Loucy (cell line): ENCODE measurements around the gene IFT27.

Source experiments
- H2AFZ ChIP-seq: fragments of 200-600 bp; sonication (generic); 2 replicates; pipeline ENCODE4 v1.6.0; 2016; ENCODE audit warnings: antibody characterized with exemption, mild to moderate bottlenecking, low read length, moderate library complexity
- H3F3A ChIP-seq: fragments of 200-600 bp; 2 replicates; pipeline ENCODE4 v1.6.0; 2016; ENCODE audit warnings: antibody characterized with exemption, low read depth, mild to moderate bottlenecking
- H3K27me3 ChIP-seq: fragments of 200-600 bp; sonication (generic); 2 replicates; pipeline ENCODE4 v1.6.1; 2014; ENCODE audit warnings: low read length, mild to moderate bottlenecking; ENCODE audit not compliant: insufficient read depth, poor library complexity, severe bottlenecking
- H3K36me3 ChIP-seq: fragments of 200-600 bp; sonication (generic); 2 replicates; pipeline ENCODE4 v1.6.1; 2016; ENCODE audit warnings: low read length; ENCODE audit not compliant: insufficient read depth
- H3K4me1 ChIP-seq: fragments of 200-600 bp; sonication (generic); 2 replicates; pipeline ENCODE4 v1.5.1; 2014; ENCODE audit warnings: low read length, mild to moderate bottlenecking; ENCODE audit not compliant: insufficient read depth, poor library complexity, severe bottlenecking
- H3K4me2 ChIP-seq: fragments of 200-600 bp; sonication (generic); 2 replicates; pipeline ENCODE4 v1.6.0; 2014; ENCODE audit warnings: antibody characterized with exemption, low read length, low read depth, mild to moderate bottlenecking; ENCODE audit not compliant: poor library complexity, severe bottlenecking
- H3K4me3 ChIP-seq: fragments of 200-600 bp; sonication (generic); 2 replicates; pipeline ENCODE4 v1.5.1; 2014; ENCODE audit warnings: low read length, mild to moderate bottlenecking, mixed read lengths; ENCODE audit not compliant: poor library complexity, severe bottlenecking
- H3K79me2 ChIP-seq: fragments of 200-600 bp; sonication (generic); 2 replicates; pipeline ENCODE4 v1.6.1; 2014; ENCODE audit warnings: low read length; ENCODE audit not compliant: insufficient read depth
- H3K9ac ChIP-seq: fragments of 200-600 bp; sonication (generic); 2 replicates; pipeline ENCODE4 v1.6.0; 2014; ENCODE audit warnings: mild to moderate bottlenecking, low read depth, low read length, moderate library complexity; ENCODE audit not compliant: poor library complexity, severe bottlenecking
- H3K9me2 ChIP-seq: fragments of 200-600 bp; sonication (generic); replicated peaks from 2 replicates; pipeline ENCODE4 v1.6.1; 2016; ENCODE audit warnings: low read depth, low read length, mixed read lengths
- H3K9me3 ChIP-seq: fragments of 200-600 bp; sonication (generic); 2 replicates; pipeline ENCODE4 v1.6.1; 2014; ENCODE audit warnings: mild to moderate bottlenecking, antibody characterized with exemption, low read length, low read depth; ENCODE audit not compliant: insufficient read depth
- H4K20me1 ChIP-seq: fragments of 200-600 bp; sonication (generic); 2 replicates; pipeline ENCODE4 v1.6.0; 2014; ENCODE audit warnings: antibody characterized with exemption, low read length, mild to moderate bottlenecking; ENCODE audit not compliant: insufficient read depth, poor library complexity, severe bottlenecking
- EZH2phosphoT487 ChIP-seq: fragments of 200-600 bp; IDR thresholded peaks from 2 replicates; pipeline ENCODE4 v1.6.1; 2018; ENCODE audit warnings: antibody characterized with exemption, mild to moderate bottlenecking, moderate library complexity, borderline replicate concordance
- TF ChIP-seq, protein P1 (sequence below): fragments of 200-600 bp; sonication (generic); conservative IDR thresholded peaks from 2 replicates; pipeline ENCODE4 v1.5.1; 2014; ENCODE audit warnings: mild to moderate bottlenecking, antibody characterized with exemption, low read length

IFT27 gene

DNA sequence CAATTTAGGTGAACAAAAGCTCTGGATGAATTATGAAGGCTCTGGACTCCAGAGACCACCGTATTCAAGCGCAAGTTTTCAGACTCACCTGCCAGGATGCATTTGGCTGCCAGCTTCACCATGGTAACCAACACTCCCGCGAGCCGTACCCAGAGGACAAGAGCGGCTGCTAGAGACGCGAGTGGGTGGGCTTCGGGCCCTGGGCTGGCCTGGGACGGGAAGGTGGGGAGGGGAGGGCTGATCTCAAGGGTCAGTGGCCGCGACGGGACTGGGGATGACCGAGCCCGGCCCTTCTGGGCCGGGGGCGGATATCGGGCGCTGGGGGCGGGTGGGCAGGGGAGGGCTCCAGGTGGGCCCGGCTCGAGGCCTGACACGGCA lies 344 bp downstream of the IFT27 start:
- peaks cover 13% of the 10 kb centered on the region for H3K4me1 ChIP-seq
- peak overlapping the region; percentile 87 for H3K4me2 ChIP-seq
- H3K79me2 ChIP-seq: no peaks in the 10 kb centered on the region
- no peaks in the 10 kb centered on the region for H3K9me3 ChIP-seq
- no peaks in the 10 kb centered on the region for H3K27me3 ChIP-seq
- peak overlapping the region; percentile 74 for H3K9ac ChIP-seq
- H3K36me3 ChIP-seq: no peaks in the 10 kb centered on the region
- no peaks in the 10 kb centered on the region for H4K20me1 ChIP-seq
- TF ChIP-seq EZH2phosphoT487: no peak
- TF ChIP-seq, protein P1, sequence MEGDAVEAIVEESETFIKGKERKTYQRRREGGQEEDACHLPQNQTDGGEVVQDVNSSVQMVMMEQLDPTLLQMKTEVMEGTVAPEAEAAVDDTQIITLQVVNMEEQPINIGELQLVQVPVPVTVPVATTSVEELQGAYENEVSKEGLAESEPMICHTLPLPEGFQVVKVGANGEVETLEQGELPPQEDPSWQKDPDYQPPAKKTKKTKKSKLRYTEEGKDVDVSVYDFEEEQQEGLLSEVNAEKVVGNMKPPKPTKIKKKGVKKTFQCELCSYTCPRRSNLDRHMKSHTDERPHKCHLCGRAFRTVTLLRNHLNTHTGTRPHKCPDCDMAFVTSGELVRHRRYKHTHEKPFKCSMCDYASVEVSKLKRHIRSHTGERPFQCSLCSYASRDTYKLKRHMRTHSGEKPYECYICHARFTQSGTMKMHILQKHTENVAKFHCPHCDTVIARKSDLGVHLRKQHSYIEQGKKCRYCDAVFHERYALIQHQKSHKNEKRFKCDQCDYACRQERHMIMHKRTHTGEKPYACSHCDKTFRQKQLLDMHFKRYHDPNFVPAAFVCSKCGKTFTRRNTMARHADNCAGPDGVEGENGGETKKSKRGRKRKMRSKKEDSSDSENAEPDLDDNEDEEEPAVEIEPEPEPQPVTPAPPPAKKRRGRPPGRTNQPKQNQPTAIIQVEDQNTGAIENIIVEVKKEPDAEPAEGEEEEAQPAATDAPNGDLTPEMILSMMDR: no peak
- no peaks in the 10 kb centered on the region for H3F3A ChIP-seq
- H3K9me2 ChIP-seq: no peaks in the 10 kb centered on the region
- peak overlapping the region; percentile 67 for H2AFZ ChIP-seq
- peak overlapping the region; percentile 81 for H3K4me3 ChIP-seq

DNA sequence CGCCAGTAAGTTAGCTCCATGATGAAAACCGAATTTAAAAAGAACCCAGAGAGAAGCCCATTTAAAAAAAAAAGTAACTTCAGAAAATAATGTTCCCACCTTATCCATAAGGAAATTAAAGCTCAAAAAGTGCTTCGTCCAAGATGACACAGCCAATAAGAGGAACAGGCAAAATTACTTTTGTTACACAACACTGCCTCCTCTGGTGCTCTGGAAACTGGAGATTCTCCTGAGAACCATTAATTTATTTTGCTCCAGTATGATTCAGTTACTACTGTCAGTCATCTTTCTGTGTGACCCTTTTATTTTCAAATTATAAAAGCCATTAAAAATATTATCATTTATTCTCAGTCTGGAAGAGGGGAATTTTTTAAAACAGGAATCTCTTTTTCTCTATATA lies 2.0 kb downstream of the IFT27 start:
- no peaks in the 10 kb centered on the region for H3K27me3 ChIP-seq
- no peak overlapping the region for H3K4me3 ChIP-seq
- no peak overlapping the region for H3K9ac ChIP-seq
- no peaks in the 10 kb centered on the region for H3K9me3 ChIP-seq
- no peak overlapping the region for H3K4me2 ChIP-seq
- no peaks in the 10 kb centered on the region for H3K9me2 ChIP-seq
- no peaks in the 10 kb centered on the region for H3K79me2 ChIP-seq
- H3K4me1 ChIP-seq: peaks cover 13% of the 10 kb centered on the region
- no peaks in the 10 kb centered on the region for H4K20me1 ChIP-seq
- H3F3A ChIP-seq: no peaks in the 10 kb centered on the region
- no peaks in the 10 kb centered on the region for H3K36me3 ChIP-seq
- TF ChIP-seq, protein P1: peak; percentile 69
- TF ChIP-seq EZH2phosphoT487: no peak
- no peak overlapping the region for H2AFZ ChIP-seq

DNA sequence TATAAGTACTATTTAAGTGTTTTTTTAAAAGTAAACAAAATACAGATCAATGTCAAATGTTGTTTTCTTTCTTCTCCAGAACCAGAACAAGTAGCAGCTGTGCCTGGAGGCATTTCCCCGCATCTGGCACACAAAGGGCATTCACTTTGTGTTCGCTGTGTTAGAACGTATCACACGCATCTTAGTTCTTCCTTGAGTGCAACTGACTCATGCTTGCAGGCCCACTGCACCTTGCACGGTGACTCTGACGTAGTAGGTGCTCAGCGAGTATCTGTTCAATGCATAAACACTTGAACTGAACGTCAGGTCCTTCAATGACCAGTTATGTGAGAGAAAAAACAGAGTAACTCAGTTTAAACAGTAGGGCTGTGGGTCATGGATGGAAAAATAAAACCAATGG lies 3.5 kb downstream of the IFT27 start:
- Histone ChIP-seq H3F3A (no peaks in the 10 kb centered on the region), H3K27me3 (no peaks in the 10 kb centered on the region), H4K20me1 (no peaks in the 10 kb centered on the region), H2AFZ (no peak overlapping the region), H3K36me3 (no peaks in the 10 kb centered on the region), H3K79me2 (no peaks in the 10 kb centered on the region), H3K9me2 (no peaks in the 10 kb centered on the region), H3K4me3 (no peak overlapping the region), H3K9ac (no peak overlapping the region), H3K4me2 (no peak overlapping the region), H3K9me3 (no peaks in the 10 kb centered on the region), H3K4me1 (peaks cover 13% of the 10 kb centered on the region)
- TF ChIP-seq EZH2phosphoT487: no peak
- TF ChIP-seq, protein P1: no peak
